SKM-1 (cell line): ENCODE measurements around the gene EVA1A.

ENCODE experiments used
- DNase-seq: peaks from one replicate; lab custom pipeline; 2025; ENCODE audit not compliant: unreplicated experiment; lab: John Stamatoyannopoulos, UW

EVA1A gene

DNA sequence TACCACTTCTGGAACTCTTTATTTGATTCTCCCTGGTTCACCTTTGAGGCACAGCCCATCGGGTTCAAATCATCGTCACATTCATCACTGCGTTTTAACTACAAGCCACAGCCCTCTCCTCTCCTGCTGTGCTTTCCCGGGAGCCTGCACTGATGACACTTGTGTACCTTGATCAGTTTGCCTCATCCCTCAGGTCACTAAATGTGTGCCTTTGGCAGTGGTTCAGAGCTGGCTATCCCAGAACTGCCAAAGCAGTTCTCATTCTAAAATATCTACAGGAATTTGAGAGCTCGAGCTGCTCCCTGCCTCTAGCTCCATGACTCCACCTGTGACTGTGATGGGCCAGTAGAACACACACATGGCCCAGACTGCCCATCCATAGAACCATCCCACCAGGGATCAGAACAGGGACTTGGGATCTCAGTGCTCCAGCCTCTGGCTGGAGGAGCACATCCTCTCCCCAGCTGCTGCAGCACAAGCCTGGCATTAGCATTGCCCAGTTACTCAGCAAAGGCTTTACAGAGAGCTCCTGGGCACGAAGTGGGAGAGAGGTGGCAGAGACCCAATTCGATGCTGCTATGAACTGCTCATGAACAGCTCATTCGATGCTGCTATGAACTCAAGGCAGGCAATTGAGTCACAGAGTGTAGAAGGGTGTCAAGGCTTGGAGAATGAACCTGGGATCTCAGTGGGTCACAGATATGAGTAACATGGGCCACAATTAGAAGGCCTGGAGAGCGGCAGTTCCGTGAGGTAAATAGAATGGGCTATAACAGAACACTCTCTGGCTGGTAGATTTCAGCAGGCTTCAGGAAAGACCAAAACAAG, 41.9 kb downstream of the EVA1A start:
- no peak for DNase-seq

GRCh38 chr2:75517547-75518230, 43.0 kb downstream of the EVA1A start:
- no peak for DNase-seq

DNA sequence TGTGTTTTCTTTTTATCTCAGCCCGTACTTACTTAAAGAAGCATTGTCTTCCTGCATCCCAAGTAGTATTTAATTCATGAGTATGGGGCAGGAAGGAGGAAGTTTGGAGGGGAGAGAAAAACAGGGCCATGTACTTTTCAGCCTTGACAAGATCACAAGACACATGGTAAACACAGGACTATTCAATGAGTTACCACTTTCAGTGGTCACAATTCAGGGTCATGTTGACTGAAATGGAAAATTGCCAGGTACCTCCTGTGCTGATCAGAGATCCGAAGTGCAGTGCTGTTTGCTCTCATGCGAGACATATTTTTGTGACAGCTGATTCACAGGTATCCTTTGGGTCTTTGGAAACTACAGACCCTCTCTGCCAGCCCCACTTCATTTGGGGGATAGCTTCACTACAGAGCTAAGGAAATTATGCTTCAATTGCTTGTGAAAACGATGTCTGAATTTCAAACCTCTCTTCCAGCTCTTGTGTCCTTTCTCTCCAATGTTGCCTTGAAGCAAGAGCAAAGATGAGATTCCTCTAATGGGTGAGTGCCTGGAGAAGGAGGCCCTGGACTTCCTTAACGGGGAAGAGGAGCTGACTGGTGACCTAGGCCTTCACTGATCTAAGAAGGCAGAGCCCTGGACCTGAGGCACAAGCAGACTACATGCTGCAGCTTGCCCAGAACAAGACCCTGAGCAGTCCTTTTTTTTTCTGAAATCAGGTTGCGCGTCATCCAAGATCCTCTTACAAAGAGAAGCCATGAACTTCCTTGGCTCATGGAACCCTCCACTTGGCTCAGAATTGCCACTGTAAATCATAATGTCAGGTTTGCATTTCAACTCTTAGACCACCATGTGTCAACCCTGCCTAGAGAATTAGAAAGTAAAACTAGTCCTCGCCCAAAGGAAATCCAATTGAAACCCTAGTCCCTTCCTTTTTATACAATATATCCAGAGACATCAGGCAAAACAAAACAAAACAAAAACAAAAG, 44.1 kb downstream of the EVA1A start:
- no peak for DNase-seq

DNA sequence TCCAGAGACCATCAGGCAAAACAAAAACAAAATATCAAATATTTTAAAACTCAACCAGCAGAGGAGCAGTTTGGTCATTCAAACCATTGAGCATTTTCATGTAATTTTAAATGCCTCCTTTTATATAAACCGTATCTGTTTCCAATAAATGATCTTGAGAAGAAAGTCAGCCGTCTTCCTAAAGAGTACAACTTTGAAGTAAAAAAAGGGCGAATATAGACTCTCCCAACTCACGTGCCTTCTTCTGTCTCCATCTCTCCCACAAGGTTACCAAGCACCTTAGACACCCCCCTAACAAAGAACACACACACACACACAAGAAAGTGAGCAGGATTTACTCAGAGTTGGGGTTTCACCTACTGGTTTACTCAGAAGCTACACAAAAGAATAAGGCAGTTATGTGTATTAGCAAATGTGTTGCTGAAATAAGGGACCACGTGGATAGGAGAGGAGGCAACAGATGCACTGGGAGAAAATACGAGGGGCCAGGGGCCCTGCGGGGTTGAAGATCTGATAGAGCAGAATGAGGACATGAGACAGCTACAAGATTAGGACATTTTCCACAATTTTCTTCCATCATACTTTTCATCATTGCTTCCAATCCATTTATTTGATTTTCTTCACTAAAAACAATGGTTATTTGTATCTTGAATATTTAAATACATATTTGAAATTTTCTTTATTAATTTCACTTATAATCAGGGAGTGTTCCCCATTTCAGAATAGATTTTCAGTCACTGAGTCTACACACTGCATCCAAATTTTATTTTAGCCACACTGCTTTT, 45.0 kb downstream of the EVA1A start:
- no peak for DNase-seq

DNA sequence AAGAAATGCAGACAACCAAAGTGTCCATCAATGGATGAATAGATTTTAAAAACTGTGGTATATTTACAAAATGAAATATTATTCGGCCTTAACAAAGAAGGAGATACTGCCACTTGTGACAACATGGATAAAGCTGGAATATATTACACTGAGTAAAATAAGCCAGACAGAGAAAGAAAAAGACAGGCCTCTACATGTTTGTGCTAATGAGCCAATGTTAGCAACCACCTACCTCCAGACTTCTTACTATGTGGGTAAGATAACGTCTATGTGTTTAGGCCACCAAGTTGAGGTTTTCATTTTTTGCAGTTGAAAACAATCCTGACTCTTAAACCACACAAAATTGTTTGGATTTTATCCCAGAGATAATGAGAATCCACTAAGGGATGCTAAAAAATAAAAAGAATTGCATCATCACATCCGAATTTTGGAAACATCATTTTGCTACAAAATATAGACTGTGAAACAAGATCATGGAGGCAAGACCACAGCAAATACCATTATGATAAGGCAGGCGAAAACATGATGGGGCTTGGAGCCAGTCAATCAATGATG, 47.0 kb downstream of the EVA1A start:
- DNase-seq: no peak

GRCh38 chr2:75512455-75513212, 48.1 kb downstream of the EVA1A start:
- DNase-seq: no peak

- no peak for DNase-seq
Observed at GRCh38 chr2:75506101-75506697, 54.5 kb downstream of the EVA1A start.

DNA sequence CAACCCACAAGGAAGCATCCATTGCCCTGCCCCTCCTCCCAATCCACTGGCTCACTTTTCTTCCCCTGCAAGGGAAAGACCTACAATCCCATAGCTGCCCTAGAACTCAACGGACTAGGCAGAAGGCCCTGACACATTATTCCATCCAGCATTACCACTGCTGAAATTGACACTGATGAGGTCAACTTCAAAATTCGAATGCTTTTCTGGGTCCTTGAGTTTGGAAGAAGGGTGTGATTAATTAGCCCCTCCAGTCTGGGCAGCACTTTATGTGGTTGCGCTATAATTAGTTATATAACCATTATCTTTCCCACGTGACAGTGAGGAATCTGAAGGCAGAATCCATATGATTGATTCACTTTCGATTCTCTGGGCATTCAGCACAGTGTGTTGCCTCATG, 55.7 kb downstream of the EVA1A start:
- DNase-seq: no peak

DNA sequence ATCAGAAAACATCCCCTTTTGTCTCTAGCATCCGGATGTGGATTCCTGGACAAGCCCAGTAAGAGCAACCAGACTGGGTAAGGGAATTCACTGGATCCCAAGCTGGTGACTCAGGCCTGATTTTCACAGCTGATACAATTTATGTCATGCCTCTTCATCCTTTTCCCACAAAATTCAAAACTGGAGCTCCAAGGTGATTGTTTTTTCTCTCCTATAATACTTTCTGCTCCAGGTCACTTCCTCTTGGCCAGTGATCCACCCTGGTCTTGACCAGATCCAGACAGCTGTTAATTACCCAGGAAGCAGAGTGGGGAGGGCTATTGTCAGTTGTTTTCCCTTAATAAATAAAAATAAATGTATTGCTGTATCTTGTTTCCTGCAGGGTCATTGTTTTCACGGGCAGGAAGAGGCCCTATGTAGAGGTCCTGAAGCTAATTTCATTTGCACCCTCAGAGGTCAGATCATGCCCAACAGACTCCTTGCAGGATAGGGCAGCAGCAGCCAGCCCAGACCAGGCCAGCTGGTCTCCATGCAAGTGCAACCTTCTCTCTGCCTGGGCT, 57.6 kb downstream of the EVA1A start:
- no peak for DNase-seq

DNA sequence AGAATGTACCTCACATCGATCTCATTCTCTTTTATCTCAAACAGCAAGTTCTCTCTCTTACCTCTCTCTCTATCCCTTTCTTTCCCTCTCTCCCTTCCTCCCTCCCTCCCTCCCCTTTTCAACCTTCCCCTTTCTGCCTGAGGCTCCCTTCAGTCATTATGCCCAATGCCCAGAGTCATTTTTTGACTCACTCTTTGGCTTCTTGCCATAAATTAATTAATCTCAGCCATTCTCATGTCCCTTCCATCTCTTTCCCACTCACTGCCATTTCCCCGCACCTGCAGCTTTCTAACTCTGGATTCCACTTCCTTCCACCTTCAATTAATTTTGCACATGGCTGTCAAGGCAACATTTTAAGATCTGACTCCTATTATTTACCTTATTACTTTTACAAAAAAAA, 60.1 kb downstream of the EVA1A start:
- no peak for DNase-seq

- no peak for DNase-seq
Observed at GRCh38 chr2:75499534-75499933, 61.2 kb downstream of the EVA1A start.

- DNase-seq: no peak
Observed at GRCh38 chr2:75498907-75499306, 61.8 kb downstream of the EVA1A start.

DNA sequence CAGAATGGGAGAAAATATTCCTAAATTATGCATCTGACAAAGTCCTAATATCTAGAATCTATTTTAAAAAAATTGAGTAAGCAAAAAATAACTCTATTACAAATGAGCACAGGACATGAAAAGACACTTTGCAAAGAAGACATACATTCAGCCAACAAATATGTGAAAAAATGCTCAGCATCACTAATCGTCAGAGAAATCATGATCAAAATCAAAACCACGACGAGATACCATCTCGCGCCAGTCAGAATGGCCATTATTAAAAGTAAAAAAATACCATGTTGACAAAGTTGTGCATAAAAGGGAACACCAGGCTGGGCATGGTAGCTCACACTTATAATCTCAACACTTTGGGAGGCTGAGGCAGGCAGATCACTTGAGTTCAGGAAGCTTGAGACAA, 63.5 kb downstream of the EVA1A start:
- no peak for DNase-seq

GRCh38 chr2:75495862-75496261, 64.9 kb downstream of the EVA1A start:
- DNase-seq: no peak

DNA sequence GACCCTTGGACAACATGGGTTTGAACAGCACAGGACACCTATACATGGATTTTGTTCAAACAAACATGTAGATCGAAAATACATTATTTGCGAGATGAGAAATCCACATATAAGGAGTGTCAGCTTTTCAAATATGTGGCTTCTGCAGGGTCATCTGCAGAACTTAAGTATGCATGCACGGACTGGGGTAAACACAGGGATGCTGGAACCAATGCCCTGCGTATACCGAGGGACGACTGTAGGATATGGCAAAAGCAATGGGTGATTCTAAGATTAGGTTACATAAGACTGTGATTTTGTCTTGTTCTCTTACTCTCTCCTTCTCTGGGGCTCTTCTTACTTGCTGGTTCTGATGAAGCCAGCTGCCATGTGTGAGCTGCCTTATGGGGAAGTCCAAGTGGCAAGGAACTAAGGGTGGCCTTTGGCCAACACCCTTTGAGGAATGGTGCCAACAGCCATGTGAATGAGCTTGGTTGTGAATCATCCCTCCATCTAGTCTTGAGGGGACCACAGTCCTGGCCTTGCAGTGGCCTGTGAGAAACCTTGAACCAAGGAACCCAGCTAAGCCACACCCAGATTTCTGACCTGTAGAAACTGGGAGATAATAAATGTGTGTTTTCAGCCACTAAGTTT, 66.5 kb downstream of the EVA1A start:
- no peak for DNase-seq

DNA sequence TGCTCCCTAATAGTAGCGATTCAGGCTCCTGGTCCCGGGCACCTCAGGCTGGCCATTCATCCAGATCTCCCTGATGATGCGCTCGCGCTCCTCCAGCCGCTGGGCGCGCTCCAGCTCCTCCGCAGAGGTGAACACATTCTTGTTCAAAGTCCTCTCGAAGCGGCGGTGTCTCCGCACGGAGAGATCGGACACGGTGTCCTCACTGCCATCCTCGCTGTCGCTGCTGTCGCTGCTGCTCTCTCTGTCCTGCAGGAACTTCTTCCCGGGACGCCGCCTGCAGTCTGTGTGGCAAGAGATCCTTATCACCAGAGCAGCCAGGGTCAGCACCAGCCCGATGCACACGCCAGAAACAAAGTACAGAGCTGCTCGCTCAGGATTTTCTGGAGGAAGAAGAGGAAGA, 67.5 kb downstream of the EVA1A start:
- DNase-seq: no peak

DNA sequence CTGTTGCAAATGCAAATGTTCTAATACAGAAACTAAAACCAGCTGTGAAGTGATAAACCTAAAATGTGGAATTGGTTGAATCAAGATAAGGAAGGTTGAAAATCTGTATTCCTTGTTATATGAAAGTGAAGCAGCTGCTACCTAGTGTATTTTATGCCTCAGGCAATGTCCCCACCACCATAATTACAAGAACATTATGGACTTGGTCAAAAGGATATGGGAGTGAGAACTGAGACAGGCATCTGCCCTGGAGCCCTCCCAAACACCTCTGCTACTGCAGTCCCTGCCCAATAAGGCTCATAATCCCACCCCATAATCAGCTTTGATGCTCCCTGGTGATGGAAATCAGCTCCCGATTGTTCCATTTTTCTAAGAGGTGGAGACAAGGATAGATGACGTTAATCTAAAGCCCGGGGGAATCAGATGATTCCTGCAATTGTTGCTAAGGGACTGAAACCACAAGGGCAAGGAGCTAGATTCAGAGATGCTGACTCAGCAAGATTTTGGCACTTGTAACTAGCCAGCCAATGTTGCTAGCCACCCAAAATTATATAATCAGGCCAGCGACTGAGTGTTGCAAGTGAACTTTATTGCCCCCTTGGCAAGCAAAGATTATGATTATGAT, 69.5 kb downstream of the EVA1A start:
- no peak for DNase-seq

DNA sequence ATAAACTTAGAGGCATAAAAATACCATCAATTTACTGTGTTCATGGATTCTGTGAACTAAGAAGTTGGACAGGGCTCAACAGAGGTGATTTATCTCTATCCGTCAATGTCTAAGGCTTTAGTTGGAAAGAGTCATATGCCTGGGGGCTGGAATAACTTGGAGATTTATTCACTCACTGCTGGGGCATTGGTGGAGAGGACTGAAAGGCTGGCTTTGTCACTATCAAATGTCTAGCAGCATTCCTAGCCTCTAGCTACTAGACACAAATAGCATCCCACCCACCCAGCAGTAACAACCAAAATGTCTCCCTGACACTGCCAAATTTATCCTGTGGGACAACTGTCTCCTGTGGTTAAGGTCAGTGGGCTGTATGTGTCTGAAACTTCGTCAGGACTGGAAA, 71.0 kb downstream of the EVA1A start:
- no peak for DNase-seq
